Caco-2 (cell line): ENCODE results near the gene PHLDB1. TPM values are rescaled to one million over a fixed set of nuclear protein-coding genes. Genes with fewer than 3 reads are reported as not detected.

Experiments
- BruUV-seq: library from RNA; stranded (reverse); fragments of 400-500 nt; replicated peaks from 2 replicates; lab custom pipeline; 2021; lab: Mats Ljungman, UMichigan
- CTCF ChIA-PET: fragments of 300-600 bp; sonication (Branson Sonifier 250); formaldehyde crosslinking; loops from one replicate; lab custom pipeline; 2022; ENCODE audit warnings: antibody characterized with exemption; lab: Charles Lee
- POLR2A ChIA-PET: fragments of 300-600 bp; sonication (Branson Sonifier 250); formaldehyde crosslinking; loops from one replicate; lab custom pipeline; 2022; ENCODE audit warnings: antibody characterized with exemption; lab: Charles Lee
- DNase-seq, 2 experiments: peaks; one replicate each; pipeline versions ENCODE4 v3.0.0 to v3.0.0-alpha.2; 2020 to 2022
- H3K27me3 ChIP-seq: replicated peaks from 2 replicates; pipeline ENCODE4 v1.6.0; 2011; ENCODE audit warnings: low read length; ENCODE audit not compliant: control insufficient read depth, insufficient read depth
- H3K36me3 ChIP-seq: 2 replicates; pipeline ENCODE4 v1.5.1; 2011; ENCODE audit warnings: low read length; ENCODE audit not compliant: control insufficient read depth, insufficient read depth
- H3K4me1 ChIP-seq: fragments of 250-450 bp; sonication (Bioruptor Pico); 2 replicates; pipeline ENCODE4 v1.5.1; 2020; ENCODE audit warnings: mild to moderate bottlenecking
- H3K4me3 ChIP-seq: 2 replicates; pipeline ENCODE4 v1.5.1; 2011; ENCODE audit warnings: low read depth, mild to moderate bottlenecking, control low read depth, low read length
- H3K9me3 ChIP-seq: fragments of 250-450 bp; sonication (Bioruptor Pico); 2 replicates; pipeline ENCODE4 v1.5.1; 2020; ENCODE audit warnings: mild to moderate bottlenecking, moderate library complexity
- H3K27ac Mint-ChIP-seq: one replicate; pipeline ENCODE4 v1.8.0; 2022; ENCODE audit warnings: mixed read lengths; ENCODE audit not compliant: unreplicated experiment
- H3K27me3 Mint-ChIP-seq: one replicate; pipeline ENCODE4 v1.8.0; 2022; ENCODE audit warnings: mixed read lengths; ENCODE audit not compliant: insufficient read depth, unreplicated experiment
- H3K36me3 Mint-ChIP-seq: one replicate; pipeline ENCODE4 v1.8.0; 2022; ENCODE audit warnings: mild to moderate bottlenecking, mixed read lengths; ENCODE audit not compliant: insufficient read depth, unreplicated experiment
- H3K4me1 Mint-ChIP-seq: one replicate; pipeline ENCODE4 v1.8.0; 2022; ENCODE audit warnings: low read depth, mixed read lengths; ENCODE audit not compliant: unreplicated experiment
- H3K4me3 Mint-ChIP-seq: one replicate; pipeline ENCODE4 v1.8.0; 2022; ENCODE audit warnings: mild to moderate bottlenecking, moderate library complexity, mixed read lengths; ENCODE audit not compliant: unreplicated experiment
- H3K9me3 Mint-ChIP-seq: one replicate; pipeline ENCODE4 v1.8.0; 2022; ENCODE audit warnings: mixed read lengths; ENCODE audit not compliant: unreplicated experiment
- intact Hi-C: fragments of 100-400 bp; cut with micrococcal nuclease; formaldehyde crosslinking; loops from one replicate; pipeline ENCODE4 v1.10.0; 2022; ENCODE audit not compliant: unreplicated experiment
- total RNA-seq: library from RNA; stranded (reverse); gene quantifications from 2 replicates; pipeline ENCODE4 v1.2.3, GENCODE V29; 2022
- TF ChIP-seq, protein P1 (sequence below), 2 experiments: fragments of 200-600 bp in 1 of 2; IDR thresholded peaks; 1 replicate in 1 of 2; 2 replicates in 1 of 2; pipeline versions ENCODE4 v1.5.1 to v1.8.0; 2011 to 2022; ENCODE audit warnings: antibody characterized with exemption in 1 of 2, control low read depth in 1 of 2, inconsistent platforms in 1 of 2, low read depth in 1 of 2, low read length in 1 of 2, mild to moderate bottlenecking in 1 of 2, moderate library complexity in 1 of 2; ENCODE audit not compliant: insufficient read depth in 1 of 2, severe bottlenecking in 1 of 2, unreplicated experiment in 1 of 2

Gene PHLDB1
- total RNA-seq, 1 experiment from 2014 or later: 72.1 TPM

GRCh38 chr11:118625976-118626375 is 18.6 kb downstream of the PHLDB1 start:
- Mint-ChIP-seq H3K27ac (no peak overlapping the region), H3K9me3 (no peaks in the 10 kb centered on the region), H3K4me1 (peaks cover 17% of the 10 kb centered on the region), H3K27me3 (no peaks in the 10 kb centered on the region), H3K36me3 (peaks cover 24% of the 10 kb centered on the region), H3K4me3 (no peak overlapping the region)
- H3K4me3 ChIP-seq: no peak overlapping the region
- DNase-seq: peak in 1 of 2 experiments; percentile 53
- H3K36me3 ChIP-seq: peaks cover 5% of the 10 kb centered on the region; the same call in 1 of the 2 replicates
- H3K27me3 ChIP-seq: no peaks in the 10 kb centered on the region
- TF ChIP-seq, protein P1, sequence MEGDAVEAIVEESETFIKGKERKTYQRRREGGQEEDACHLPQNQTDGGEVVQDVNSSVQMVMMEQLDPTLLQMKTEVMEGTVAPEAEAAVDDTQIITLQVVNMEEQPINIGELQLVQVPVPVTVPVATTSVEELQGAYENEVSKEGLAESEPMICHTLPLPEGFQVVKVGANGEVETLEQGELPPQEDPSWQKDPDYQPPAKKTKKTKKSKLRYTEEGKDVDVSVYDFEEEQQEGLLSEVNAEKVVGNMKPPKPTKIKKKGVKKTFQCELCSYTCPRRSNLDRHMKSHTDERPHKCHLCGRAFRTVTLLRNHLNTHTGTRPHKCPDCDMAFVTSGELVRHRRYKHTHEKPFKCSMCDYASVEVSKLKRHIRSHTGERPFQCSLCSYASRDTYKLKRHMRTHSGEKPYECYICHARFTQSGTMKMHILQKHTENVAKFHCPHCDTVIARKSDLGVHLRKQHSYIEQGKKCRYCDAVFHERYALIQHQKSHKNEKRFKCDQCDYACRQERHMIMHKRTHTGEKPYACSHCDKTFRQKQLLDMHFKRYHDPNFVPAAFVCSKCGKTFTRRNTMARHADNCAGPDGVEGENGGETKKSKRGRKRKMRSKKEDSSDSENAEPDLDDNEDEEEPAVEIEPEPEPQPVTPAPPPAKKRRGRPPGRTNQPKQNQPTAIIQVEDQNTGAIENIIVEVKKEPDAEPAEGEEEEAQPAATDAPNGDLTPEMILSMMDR (IDR thresholded peaks at IDR 0.05; ENCODE audit: insufficient read depth in 1 of 2, low read depth in 1 of 2, low read length in 1 of 2, severe bottlenecking in 1 of 2, unreplicated experiment in 1 of 2): no peak
- no TSS peak for BruUV-seq
- POLR2A ChIA-PET: no interaction called here
- no peaks in the 10 kb centered on the region for H3K9me3 ChIP-seq
- H3K4me1 ChIP-seq: peaks cover 8% of the 10 kb centered on the region
- intact Hi-C loops: no loop called here
- CTCF ChIA-PET: interaction anchor here (0.6 to 1.5 kb wide), 2 partner anchors 17 to 64 kb away, joined by 4 read pairs; no protein-coding TSS in a partner anchor

GRCh38 chr11:118627566-118627965 is 20.2 kb downstream of the PHLDB1 start:
- H3K4me3 ChIP-seq: no peak overlapping the region
- Mint-ChIP-seq H3K4me1 (peaks cover 12% of the 10 kb centered on the region), H3K4me3 (no peak overlapping the region), H3K36me3 (peaks cover 21% of the 10 kb centered on the region), H3K27ac (no peak overlapping the region), H3K27me3 (no peaks in the 10 kb centered on the region), H3K9me3 (no peaks in the 10 kb centered on the region)
- POLR2A ChIA-PET: no interaction called here
- H3K9me3 ChIP-seq: no peaks in the 10 kb centered on the region
- CTCF ChIA-PET: interaction anchor here (1.0 to 1.1 kb wide), 2 partner anchors 19 to 32 kb away, joined by 3 to 4 read pairs; no protein-coding TSS in a partner anchor
- no peaks in the 10 kb centered on the region for H3K27me3 ChIP-seq
- TF ChIP-seq, protein P1 (IDR thresholded peaks at IDR 0.05; ENCODE audit: insufficient read depth in 1 of 2, low read depth in 1 of 2, low read length in 1 of 2, severe bottlenecking in 1 of 2, unreplicated experiment in 1 of 2): no peak
- intact Hi-C loops: no loop called here
- H3K4me1 ChIP-seq: peaks cover under 1% of the 10 kb centered on the region; the same call in 1 of the 2 replicates
- H3K36me3 ChIP-seq: peaks cover 5% of the 10 kb centered on the region; the same call in 1 of the 2 replicates
- no TSS peak for BruUV-seq
- DNase-seq: no peak

GRCh38 chr11:118628031-118628430 is 20.6 kb downstream of the PHLDB1 start:
- Mint-ChIP-seq H3K27ac (no peak overlapping the region), H3K27me3 (no peaks in the 10 kb centered on the region), H3K36me3 (peaks cover 25% of the 10 kb centered on the region), H3K4me1 (peaks cover 7% of the 10 kb centered on the region), H3K9me3 (no peaks in the 10 kb centered on the region), H3K4me3 (no peak overlapping the region)
- H3K4me1 ChIP-seq: no peaks in the 10 kb centered on the region; the same call in 1 of the 2 replicates
- DNase-seq: no peak
- BruUV-seq: no TSS peak
- peaks cover 5% of the 10 kb centered on the region; the same call in 1 of the 2 replicates for H3K36me3 ChIP-seq
- intact Hi-C loops: no loop called here
- POLR2A ChIA-PET: no interaction called here
- H3K9me3 ChIP-seq: no peaks in the 10 kb centered on the region
- no peaks in the 10 kb centered on the region for H3K27me3 ChIP-seq
- no peak overlapping the region for H3K4me3 ChIP-seq
- CTCF ChIA-PET: interaction anchor here (1.1 kb wide), 1 partner anchor 31 kb away, joined by 3 read pairs; no protein-coding TSS in a partner anchor
- TF ChIP-seq, protein P1 (IDR thresholded peaks at IDR 0.05; ENCODE audit: insufficient read depth in 1 of 2, low read depth in 1 of 2, low read length in 1 of 2, severe bottlenecking in 1 of 2, unreplicated experiment in 1 of 2): no peak
